K562 (cell line): Measurements from ENCODE around the gene PET100. TPM values are rescaled to one million over a fixed set of nuclear protein-coding genes. Genes with fewer than 3 reads are reported as not detected.

Experiments used
- ATAC-seq: fragments of 200-7000 bp; cut with Tn5 transposase; 3 replicates; pipeline ENCODE4 v1.9.1; 2020; ENCODE audit warnings: moderate library complexity
- BruUV-seq: library from RNA; stranded (reverse); fragments of 400-500 nt; replicated peaks from 2 replicates; lab custom pipeline; 2021; lab: Mats Ljungman, UMichigan
- CTCF ChIA-PET: fragments of 300-600 bp; formaldehyde crosslinking; extraction: SDS; loops from one replicate; lab custom pipeline; 2021; ENCODE audit warnings: low intra/inter-chr PET ratio; lab: Yijun Ruan, JAX
- POLR2A ChIA-PET: fragments of 300-600, 350-650 bp; sonication (Branson Sonifier 250); formaldehyde crosslinking; extraction: SDS; loops from one replicate; lab custom pipeline; 2021; ENCODE audit warnings: antibody characterized with exemption, inconsistent platforms; lab: Yijun Ruan, JAX
- DNase-seq, 4 experiments: peaks; one replicate each; pipeline versions ENCODE4 v3.0.0 to v3.0.0-alpha.2; 2011 to 2018; ENCODE audit warnings: low spot score in 3 of 4, mixed read lengths in 3 of 4; ENCODE audit errors: extremely low read depth in 1 of 4
- FAIRE-seq: peaks from 2 replicates; lab custom pipeline; 2011; peaks lifted over from hg19 to GRCh38; lab: Jason Lieb, UNC
- H2AFZ ChIP-seq: 2 replicates; pipeline ENCODE4 v1.6.0; 2011; ENCODE audit warnings: low read depth, low read length, control low read depth, inconsistent platforms
- H3K27ac ChIP-seq: fragments of 200-600 bp; 3 replicates; pipeline ENCODE4 v1.8.0; 2011; ENCODE audit warnings: low read depth, mild to moderate bottlenecking, control low read depth, inconsistent platforms, low read length, moderate library complexity, mixed read lengths; ENCODE audit errors: extremely low read depth
- H3K27me3 ChIP-seq, 2 experiments: fragments of 300-600 bp in 1 of 2; 2 replicates in 1 of 2; 3 replicates in 1 of 2; pipeline versions ENCODE4 v1.6.0 to v1.8.0; 2011; ENCODE audit warnings: inconsistent platforms in 2 of 2, low read length in 2 of 2, mild to moderate bottlenecking in 1 of 2, mixed read lengths in 1 of 2, moderate library complexity in 1 of 2; ENCODE audit not compliant: control insufficient read depth in 2 of 2, insufficient read depth in 2 of 2
- H3K36me3 ChIP-seq: fragments of 300-600 bp; 3 replicates; pipeline ENCODE4 v1.8.0; 2011; ENCODE audit warnings: mild to moderate bottlenecking, low read length, inconsistent platforms; ENCODE audit not compliant: control insufficient read depth, insufficient read depth
- H3K4me1 ChIP-seq, 2 experiments: fragments of 200-600 bp in 1 of 2; replicated peaks in 1 of 2; 2 replicates in 1 of 2; 3 replicates in 1 of 2; pipeline versions ENCODE4 v1.5.1 to v1.8.0; 2011; ENCODE audit warnings: inconsistent platforms in 2 of 2, low read length in 2 of 2, mild to moderate bottlenecking in 1 of 2, mixed read lengths in 1 of 2, moderate library complexity in 1 of 2; ENCODE audit not compliant: control insufficient read depth in 2 of 2, insufficient read depth in 2 of 2
- H3K4me2 ChIP-seq: 2 replicates; pipeline ENCODE4 v1.6.1; 2011; ENCODE audit warnings: low read length, control low read depth, inconsistent platforms, mixed read lengths; ENCODE audit not compliant: insufficient read depth
- H3K4me3 ChIP-seq: fragments of 200-600 bp; sonication (generic), shearing (Covaris generic); 2 replicates; pipeline ENCODE4 v1.5.1; 2016; ENCODE audit warnings: control low read depth, inconsistent platforms
- H3K79me2 ChIP-seq: fragments of 200-600 bp; 3 replicates; pipeline ENCODE4 v1.8.0; 2011; ENCODE audit warnings: low read length, inconsistent platforms; ENCODE audit not compliant: control insufficient read depth, insufficient read depth
- H3K9ac ChIP-seq, 2 experiments: 2 replicates each; pipeline versions ENCODE4 v1.6.0 to v1.6.1; 2011; ENCODE audit warnings: low read depth in 2 of 2, low read length in 2 of 2, control low read depth in 1 of 2, inconsistent platforms in 1 of 2, mild to moderate bottlenecking in 1 of 2, mixed read lengths in 1 of 2; ENCODE audit not compliant: insufficient read depth in 1 of 2
- H3K9me1 ChIP-seq: one replicate; pipeline ENCODE4 v1.6.0; 2011; ENCODE audit warnings: inconsistent platforms, mild to moderate bottlenecking, low read length, moderate library complexity; ENCODE audit not compliant: control insufficient read depth, insufficient read depth
- H3K9me3 ChIP-seq: replicated peaks from 2 replicates; pipeline ENCODE4 v1.5.1; 2011; ENCODE audit warnings: low read depth, low read length, inconsistent platforms; ENCODE audit not compliant: control insufficient read depth, insufficient read depth
- H4K20me1 ChIP-seq: replicated peaks from 2 replicates; pipeline ENCODE4 v1.6.1; 2011; ENCODE audit warnings: low read length, inconsistent platforms, mixed read lengths; ENCODE audit not compliant: control insufficient read depth, insufficient read depth
- BRCA1 ChIP-seq, 2 experiments: fragments of 450-650 bp in 1 of 2; sonication (generic) in 1 of 2; formaldehyde crosslinking in 1 of 2; IDR thresholded peaks; 2 replicates each; pipeline versions ENCODE4 v1.5.0 to v1.6.1; 2017 to 2020; ENCODE audit warnings: mild to moderate bottlenecking in 1 of 2, missing genetic modification reagents in 1 of 2
- ELF1 ChIP-seq: fragments of 200-800 bp; sonication (Bioruptor generic); IDR thresholded peaks from 2 replicates; pipeline ENCODE4 v1.6.1; 2016; ENCODE audit warnings: missing genetic modification characterization, missing compliant biosample characterization
- HDAC2 ChIP-seq: fragments of 450-650 bp; IDR thresholded peaks from 2 replicates; pipeline ENCODE4 v1.6.1; 2016; ENCODE audit warnings: mild to moderate bottlenecking
- RBM14 ChIP-seq: fragments of 200-400 bp; formaldehyde crosslinking; IDR thresholded peaks from 2 replicates; pipeline ENCODE4 v1.6.1; 2018; ENCODE audit warnings: low read depth, mild to moderate bottlenecking, low read length, moderate library complexity, borderline replicate concordance; ENCODE audit not compliant: insufficient read depth
- RNF2 ChIP-seq: sonication (generic); IDR thresholded peaks from 2 replicates; pipeline ENCODE4 v1.6.1; 2016
- WGBS: fragments of 100-300 bp; shearing (Covaris generic); methylation state at CpG from one replicate; pipeline ENCODE4 v1.1.6; 2016; ENCODE audit warnings: low coverage, mixed read lengths; ENCODE audit not compliant: insufficient coverage; ENCODE audit errors: missing lambda C conversion rate; 5-methylcytosine and 5-hydroxymethylcytosine counted together
- in situ Hi-C: fragments of 300-500 bp; cut with MboI; formaldehyde crosslinking; loops from 4 replicates; pipeline ENCODE4 v1.15.0; 2018; ENCODE audit warnings: inconsistent platforms, mixed read lengths
- intact Hi-C: fragments of 100-400 bp; cut with micrococcal nuclease; formaldehyde crosslinking; loops from 2 replicates; pipeline ENCODE4 v1.14.2; 2022
- polyA plus RNA-seq, 8 experiments: library from polyadenylated mRNA; depleted of rRNA in 4 of 8; stranded (reverse) in 5 of 8; unstranded in 3 of 8; fragments of >200 nt; fragmentation: Nextera tagmentation in 2 of 8; fragmentation: Illumina TruSeq in 1 of 8; extraction: Ambion mirVana in 2 of 8; extraction: Trizol in 1 of 8; gene quantifications; 2 replicates each; pipeline versions ENCODE4 v1.2.1 to v1.2.3, GENCODE V29; 2011 to 2014; ENCODE audit warnings: inconsistent platforms in 1 of 8, missing spikeins in 1 of 8
- total RNA-seq, 7 experiments: library from RNA; depleted of rRNA in 6 of 7; stranded (reverse); fragments of >200 nt in 6 of 7; fragmentation: Illumina TruSeq in 2 of 7; extraction: Trizol in 2 of 7; gene quantifications; 2 replicates each; pipeline versions ENCODE4 v1.2.1 to v1.2.3, GENCODE V29; 2011 to 2021; ENCODE audit warnings: low replicate concordance in 1 of 7
- TF ChIP-seq, protein P1 (sequence below), 2 experiments: fragments of 200-800 bp in 1 of 2; sonication (Bioruptor generic) in 1 of 2; sonication (generic) in 1 of 2; formaldehyde crosslinking in 1 of 2; IDR thresholded peaks in 1 of 2; conservative IDR thresholded peaks in 1 of 2; 2 replicates each; pipeline versions ENCODE4 v1.5.0 to v1.6.1; 2016 to 2020; ENCODE audit warnings: missing compliant biosample characterization in 1 of 2, missing genetic modification characterization in 1 of 2, missing genetic modification reagents in 1 of 2
- TF ChIP-seq, protein P2 (sequence below), 2 experiments: fragments of 450-650 bp; IDR thresholded peaks; 2 replicates each; pipeline ENCODE4 v1.6.1; 2016; ENCODE audit warnings: mild to moderate bottlenecking in 2 of 2, borderline replicate concordance in 1 of 2, low read depth in 1 of 2, moderate library complexity in 1 of 2

PET100 gene
- total and polyA plus RNA-seq, 9 of the 15 experiments (the other 6 are each of a cell fraction or from before 2014, with no cell fraction given), result 62.3 to 351 (median 98.3) TPM

DNA sequence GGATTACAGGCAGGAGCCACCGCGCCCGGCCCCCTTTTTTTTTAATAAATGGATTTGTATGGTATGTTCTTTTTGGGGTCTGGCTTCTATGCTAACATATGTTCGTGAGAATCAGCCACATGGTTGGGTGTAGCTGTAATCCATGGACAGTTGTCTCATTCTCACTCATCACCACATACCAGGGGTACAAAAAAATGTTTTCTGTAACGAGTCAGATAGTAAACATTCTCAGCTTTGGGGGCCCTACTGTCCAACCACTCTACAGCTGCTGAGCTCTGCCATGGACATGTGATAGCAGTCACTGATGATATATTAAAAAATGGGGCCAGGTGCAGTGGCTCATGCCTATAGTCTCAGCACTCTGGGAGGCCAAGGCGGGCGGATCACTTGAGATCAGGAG lies 34.1 kb downstream of the PET100 start:
- TF ChIP-seq RNF2 (no peak), BRCA1 (IDR thresholded peaks at IDR 0.05) (no peak), BRCA1 (CRISPR knock-in tag; IDR thresholded peaks at IDR 0.05) (no peak), HDAC2 (no peak), ELF1 (tag) (no peak), RBM14 (no peak)
- TF ChIP-seq, protein P1, sequence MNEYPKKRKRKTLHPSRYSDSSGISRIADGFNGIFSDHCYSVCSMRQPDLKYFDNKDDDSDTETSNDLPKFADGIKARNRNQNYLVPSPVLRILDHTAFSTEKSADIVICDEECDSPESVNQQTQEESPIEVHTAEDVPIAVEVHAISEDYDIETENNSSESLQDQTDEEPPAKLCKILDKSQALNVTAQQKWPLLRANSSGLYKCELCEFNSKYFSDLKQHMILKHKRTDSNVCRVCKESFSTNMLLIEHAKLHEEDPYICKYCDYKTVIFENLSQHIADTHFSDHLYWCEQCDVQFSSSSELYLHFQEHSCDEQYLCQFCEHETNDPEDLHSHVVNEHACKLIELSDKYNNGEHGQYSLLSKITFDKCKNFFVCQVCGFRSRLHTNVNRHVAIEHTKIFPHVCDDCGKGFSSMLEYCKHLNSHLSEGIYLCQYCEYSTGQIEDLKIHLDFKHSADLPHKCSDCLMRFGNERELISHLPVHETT (CRISPR knock-in tag; conservative IDR thresholded peaks at IDR 0.05 in 1 of 2, IDR thresholded peaks at IDR 0.05 in 1 of 2), result no peak
- TF ChIP-seq, protein P2, sequence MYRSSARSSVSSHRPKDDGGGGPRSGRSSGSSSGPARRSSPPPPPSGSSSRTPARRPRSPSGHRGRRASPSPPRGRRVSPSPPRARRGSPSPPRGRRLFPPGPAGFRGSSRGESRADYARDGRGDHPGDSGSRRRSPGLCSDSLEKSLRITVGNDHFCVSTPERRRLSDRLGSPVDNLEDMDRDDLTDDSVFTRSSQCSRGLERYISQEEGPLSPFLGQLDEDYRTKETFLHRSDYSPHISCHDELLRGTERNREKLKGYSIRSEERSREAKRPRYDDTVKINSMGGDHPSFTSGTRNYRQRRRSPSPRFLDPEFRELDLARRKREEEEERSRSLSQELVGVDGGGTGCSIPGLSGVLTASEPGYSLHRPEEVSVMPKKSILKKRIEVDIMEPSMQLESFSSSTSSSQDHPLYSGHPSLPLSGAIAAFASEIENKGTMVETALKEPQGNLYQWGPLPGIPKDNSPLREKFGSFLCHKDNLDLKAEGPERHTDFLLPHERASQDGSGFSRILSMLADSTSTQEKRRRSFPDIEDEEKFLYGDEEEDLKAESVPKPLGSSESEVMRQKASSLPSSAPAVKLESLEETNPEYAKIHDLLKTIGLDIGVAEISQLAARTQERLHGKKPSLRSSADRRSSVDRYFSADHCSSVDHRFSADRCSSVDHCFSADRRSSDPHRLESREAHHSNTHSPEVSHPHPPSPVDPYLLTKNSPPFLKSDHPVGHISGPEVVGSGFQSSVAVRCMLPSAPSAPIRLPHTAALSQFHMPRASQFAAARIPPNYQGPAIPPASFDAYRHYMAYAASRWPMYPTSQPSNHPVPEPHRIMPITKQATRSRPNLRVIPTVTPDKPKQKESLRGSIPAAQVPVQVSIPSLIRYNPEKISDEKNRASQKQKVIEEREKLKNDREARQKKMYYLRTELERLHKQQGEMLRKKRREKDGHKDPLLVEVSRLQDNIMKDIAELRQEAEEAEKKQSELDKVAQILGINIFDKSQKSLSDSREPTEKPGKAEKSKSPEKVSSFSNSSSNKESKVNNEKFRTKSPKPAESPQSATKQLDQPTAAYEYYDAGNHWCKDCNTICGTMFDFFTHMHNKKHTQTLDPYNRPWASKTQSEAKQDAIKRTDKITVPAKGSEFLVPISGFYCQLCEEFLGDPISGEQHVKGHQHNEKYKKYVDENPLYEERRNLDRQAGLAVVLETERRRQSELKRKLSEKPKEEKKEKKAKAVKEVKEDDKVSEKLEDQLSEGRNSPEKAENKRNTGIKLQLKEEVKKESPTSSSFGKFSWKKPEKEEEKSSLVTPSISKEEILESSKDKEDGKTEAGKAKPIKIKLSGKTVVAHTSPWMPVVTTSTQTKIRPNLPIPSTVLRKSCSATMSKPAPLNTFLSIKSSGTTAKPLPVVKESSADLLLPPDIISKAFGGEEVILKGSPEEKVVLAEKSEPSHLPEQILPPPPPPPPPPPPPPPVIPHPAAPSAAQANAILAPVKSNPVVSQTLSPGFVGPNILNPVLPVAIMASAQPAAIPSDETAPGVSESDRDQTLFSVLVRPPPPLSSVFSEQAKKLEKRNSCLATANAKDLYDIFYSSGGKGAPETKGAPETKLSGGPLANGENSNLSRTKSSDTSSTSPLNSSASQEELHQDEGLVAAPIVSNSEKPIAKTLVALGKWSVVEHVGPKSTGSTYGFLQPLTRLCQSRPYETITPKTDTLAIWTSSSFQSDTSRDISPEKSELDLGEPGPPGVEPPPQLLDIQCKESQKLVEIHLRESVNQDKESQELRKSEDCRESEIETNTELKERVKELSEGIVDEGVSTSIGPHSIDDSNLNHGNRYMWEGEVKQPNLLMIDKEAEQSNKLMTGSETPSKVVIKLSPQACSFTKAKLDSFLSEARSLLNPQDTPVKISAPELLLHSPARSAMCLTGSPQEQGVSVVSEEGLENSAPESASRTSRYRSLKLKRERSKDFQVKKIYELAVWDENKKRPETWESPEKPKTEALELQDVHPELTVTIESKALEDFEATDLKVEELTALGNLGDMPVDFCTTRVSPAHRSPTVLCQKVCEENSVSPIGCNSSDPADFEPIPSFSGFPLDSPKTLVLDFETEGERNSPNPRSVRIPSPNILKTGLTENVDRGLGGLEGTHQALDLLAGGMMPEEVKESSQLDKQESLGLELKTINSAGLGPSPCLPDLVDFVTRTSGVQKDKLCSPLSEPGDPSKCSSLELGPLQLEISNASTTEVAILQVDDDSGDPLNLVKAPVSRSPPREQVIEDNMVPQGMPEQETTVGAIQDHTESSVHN (IDR thresholded peaks at IDR 0.05; ENCODE audit: borderline replicate concordance in 1 of 2, low read depth in 1 of 2), result no peak
- Histone ChIP-seq H3K79me2 (no peaks in the 10 kb centered on the region), H4K20me1 (no peaks in the 10 kb centered on the region), H3K9me3 (no peaks in the 10 kb centered on the region), H3K27me3 (peaks cover 12 to 21% of the 10 kb centered on the region in 2 experiments; a peak in 4 of 5 replicates), H3K27ac (no peak overlapping the region), H3K4me2 (no peak overlapping the region), H2AFZ (no peak overlapping the region), H3K9ac (no peak overlapping the region), H3K4me1 (no peaks in the 10 kb centered on the region), H3K9me1 (no peaks in the 10 kb centered on the region), H3K36me3 (no peaks in the 10 kb centered on the region), H3K4me3 (no peak overlapping the region)
- FAIRE-seq, result no peak
- no TSS peak for BruUV-seq
- no peak for ATAC-seq
- no peak for DNase-seq
- intact Hi-C loops (no loop called here), in situ Hi-C loops (no loop called here)
- CTCF ChIA-PET, result no interaction called here
- WGBS, result 40% methylated on average over 7 of the region's 7 CpGs
- POLR2A ChIA-PET, result interaction anchor here (0.7 to 1.3 kb wide), 3 partner anchors 10 to 34 kb away, joined by 3 to 4 read pairs (median 3); partner anchors contain the start of gene PET100
